Ramos (cell line): Measurements from ENCODE around the gene AKNAD1.

Experiments
- in situ Hi-C: fragments of 300-500 bp; cut with MboI; formaldehyde crosslinking; loops from one replicate; pipeline ENCODE4 v1.14.3; 2022; ENCODE audit warnings: low sequenced_read_pairs; ENCODE audit not compliant: unreplicated experiment

Gene AKNAD1

DNA sequence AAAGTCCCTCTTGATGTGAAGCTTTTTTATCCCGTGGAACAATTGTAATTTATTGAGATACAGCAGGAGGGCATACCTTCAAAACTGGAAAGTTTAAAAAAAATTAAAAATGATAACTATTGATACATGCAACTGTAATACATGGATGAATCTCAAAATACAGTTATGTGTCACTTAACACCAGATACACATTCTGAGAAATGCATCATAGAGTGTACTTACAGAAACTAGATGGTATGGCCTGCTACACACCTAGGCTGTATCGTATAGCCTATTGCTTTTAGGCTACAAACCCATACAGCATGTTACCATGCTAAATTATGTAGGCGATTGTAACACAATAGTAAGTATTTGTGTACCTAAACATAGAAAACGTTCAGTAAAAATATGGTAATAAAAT is 7.1 kb upstream of the AKNAD1 start:
- in situ Hi-C loops, result no loop called here

DNA sequence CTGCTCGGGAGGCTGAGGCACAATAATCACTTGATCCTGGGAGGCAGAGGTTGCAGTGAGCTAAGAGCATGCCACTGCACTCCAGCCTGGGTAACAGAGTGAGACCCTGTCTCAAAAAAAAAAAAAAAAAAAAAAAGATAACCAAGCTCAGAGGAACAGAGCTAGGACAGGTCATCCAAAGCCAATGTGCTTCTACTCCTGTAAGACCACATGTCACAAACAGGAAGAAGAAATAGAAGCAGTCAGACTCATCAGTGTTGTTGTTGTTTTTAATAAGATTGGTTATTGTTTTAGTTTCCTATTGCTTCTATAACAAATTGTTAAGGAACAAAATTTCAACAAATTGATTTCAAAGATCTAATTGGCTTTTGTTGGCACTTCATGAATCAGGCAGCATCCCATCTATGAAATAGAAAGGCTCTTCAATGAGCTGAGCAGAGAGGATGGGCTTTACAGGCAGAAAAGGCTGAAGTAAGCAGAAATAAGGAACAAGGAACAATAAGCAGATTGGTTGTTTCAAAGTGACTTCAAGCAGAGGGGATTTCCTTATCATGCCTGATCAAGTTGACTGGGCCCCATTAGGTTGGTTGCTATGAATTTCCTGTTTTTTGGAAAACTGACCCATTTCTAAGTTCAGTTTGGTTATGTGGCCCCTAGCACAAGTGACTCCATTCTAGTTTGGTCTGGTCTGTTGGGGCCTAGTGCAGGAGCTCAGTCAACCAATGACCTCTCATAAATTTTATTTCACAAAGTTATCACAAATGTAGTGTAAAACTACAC is 6.0 kb upstream of the AKNAD1 start:
- in situ Hi-C loops, result no loop called here

DNA sequence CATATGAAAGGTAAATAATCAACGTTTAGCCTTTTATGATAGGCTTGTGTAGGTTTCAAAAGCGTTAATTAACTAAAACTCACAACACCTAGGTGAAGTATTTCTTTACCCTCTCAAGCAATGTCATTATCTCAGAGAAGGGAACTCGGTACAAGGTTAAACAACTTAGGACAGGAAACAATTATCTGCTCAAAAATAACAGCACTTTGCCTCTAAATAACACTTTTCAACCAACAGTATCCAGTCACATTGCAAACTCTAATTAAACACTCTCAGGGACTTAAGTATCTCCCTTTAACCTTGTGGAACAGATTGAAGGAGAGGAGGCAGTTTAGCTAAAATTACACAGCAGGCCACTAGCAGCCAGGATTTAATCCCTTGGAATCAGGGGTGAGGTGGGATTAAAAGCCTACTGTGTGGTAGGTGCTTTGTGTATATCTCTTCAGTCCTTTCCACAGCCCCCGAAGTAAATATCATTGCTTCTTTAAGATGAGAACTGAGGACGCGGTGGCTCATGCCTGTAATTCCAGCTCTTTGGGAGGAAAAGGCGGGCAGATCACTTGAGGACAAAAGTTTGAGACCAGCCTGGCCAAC is 5.2 kb upstream of the AKNAD1 start:
- in situ Hi-C loops, result no loop called here

DNA sequence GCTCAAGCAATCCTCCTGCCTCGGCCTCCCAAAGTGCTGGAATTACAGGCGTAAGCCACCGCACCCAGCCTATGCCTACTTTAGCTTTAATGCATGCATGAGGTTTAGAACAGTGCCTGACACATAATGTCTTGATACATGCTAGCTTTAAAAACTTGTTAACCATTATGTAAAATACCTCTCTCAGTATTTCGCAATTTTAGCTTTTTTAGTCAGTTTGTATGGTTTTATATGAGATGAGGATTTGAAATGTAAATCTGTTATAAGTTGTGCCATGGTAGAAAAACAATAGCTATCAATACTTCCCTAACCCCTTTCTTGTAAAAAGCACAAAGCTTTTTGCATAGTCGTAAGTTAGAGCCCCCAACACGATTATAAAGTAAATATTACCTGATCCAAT is 4.7 kb upstream of the AKNAD1 start:
- in situ Hi-C loops, result no loop called here

DNA sequence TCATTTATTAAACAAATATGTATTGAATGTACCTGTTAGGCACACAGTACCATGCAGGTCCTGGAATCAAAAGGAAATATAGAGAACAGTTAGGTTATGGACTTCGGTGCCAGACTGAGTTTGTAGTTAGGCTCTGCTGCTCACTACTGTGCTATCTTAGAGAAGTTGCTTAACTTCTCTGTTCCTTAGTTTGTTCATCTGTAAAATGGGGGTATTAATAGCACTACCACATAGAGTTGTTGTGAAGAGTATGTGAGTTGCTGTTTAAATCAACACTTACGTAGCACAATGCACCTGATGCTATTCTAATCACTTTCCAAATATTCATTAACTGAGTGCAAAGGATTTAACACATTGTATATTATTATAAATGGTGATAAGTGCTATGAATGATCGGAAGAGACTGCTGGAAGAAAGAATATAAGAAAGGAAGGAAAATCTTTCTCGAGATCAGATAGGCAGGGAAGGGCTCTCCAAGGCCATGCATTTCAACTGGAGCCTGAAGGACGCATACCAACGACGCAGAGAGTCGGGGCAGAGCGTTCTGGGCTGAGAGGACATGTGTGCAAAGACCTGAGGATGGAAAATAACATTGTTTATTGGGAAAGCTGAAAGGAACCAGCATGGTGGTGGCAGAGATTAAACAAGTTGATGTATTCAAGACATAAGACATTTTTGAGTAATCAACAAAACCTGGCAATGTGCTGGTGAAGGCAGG is 3.5 kb upstream of the AKNAD1 start:
- in situ Hi-C loops, result no loop called here

DNA sequence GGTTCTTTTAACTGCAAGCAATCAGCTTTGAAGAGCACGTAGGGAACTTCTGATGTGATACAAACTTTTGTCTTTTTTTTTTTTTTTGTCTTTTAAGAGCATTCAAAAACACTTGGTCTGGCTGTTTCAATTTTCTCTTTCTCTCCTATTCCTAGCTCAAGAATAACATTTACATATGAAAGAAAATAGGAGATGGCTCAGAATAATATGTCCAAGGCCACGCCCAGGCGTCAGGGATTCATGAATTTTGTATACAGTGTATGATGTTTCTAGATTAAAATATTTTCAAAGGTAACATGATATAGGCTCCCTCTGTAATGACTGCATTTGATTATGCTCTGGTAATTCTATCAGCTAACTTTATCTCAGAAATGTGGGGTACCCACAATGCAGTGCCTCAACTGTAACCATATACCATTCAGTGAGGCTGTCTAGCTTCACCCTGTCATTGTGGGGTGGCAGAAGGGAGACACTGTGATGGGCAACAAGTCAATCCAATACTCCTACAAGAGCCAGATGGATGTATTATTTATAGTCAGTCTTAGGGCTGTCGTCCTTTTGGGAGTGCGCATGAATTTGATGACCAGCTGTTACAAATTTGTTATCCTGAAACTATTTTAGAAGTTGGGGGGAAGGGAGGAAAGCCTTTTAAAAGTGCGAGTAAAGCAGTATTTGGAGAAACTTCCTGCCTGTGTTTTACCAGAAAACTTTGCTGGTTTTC is 1.5 kb upstream of the AKNAD1 start:
- in situ Hi-C loops, result no loop called here

DNA sequence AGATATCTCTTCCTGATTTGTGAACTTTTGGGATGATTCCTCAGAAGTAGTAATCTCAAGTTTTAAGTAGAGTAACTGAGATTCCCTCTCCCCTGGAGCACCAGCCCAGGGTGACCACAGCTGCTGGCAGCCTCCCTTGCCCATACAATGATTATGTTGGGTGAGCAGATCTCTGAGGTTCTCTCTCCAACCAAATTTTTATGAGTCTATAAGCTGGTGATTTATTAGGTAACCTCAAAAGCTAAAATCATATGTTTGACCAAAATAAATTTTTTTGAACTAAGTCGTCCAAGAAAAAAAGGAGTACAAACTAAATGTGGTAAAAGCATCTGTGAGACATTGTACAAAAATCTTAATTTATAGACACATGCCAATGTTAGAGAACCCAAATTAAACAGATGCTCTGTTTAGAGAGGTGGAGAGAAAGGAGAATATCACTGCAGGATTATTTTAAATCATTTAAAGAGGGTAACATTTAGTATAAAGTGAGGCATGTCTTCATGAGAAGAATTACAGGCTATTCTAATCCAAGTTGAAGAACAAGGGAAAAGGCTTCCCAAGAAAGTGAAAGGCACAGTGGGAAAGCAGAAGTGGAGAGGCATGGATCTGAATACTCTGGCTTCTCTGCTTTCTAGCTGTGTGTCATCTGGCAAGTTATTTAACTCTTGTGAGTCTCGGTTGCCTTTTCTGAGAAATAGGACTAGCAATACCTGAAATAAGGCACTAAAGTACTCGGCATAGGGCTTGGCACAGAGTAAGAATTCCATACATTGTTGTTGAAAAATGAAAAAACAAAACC is 2.5 kb downstream of the AKNAD1 start:
- in situ Hi-C loops, result no loop called here

DNA sequence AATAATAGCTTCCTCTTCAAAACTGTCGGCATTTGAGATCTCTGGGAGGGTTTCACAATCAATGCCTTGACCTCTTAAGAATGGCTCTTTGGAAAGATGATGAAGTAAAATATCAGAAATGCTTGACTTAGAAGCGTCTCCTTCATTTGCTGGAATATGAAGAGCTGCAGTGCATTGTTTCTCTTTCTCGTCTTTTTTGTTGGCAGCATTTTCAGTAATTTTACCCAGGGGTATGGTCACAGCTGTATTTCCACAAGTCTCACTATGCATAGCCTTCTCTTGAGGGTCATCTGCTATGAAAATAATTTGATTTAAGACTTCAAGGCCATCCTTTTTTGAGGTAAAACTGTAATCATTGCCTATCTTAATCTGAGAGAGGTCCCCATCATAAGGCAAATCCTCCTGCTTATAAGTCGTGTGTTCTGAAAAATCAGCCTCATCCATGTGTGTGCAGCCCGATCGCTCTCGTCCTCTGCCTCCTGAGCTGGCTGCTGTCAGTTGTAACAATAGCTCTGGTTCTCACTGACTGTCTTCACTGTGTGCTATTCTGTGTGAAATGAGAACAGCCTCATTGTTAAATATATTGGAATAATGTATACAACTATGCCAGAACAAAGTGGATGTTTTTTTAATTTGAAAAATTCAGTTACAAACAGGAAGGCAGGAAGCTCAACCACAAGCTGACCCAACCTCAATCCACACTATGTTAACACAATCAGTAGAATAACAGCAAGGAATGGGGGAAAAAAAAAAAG is 4.5 kb downstream of the AKNAD1 start:
- in situ Hi-C loops, result no loop called here

DNA sequence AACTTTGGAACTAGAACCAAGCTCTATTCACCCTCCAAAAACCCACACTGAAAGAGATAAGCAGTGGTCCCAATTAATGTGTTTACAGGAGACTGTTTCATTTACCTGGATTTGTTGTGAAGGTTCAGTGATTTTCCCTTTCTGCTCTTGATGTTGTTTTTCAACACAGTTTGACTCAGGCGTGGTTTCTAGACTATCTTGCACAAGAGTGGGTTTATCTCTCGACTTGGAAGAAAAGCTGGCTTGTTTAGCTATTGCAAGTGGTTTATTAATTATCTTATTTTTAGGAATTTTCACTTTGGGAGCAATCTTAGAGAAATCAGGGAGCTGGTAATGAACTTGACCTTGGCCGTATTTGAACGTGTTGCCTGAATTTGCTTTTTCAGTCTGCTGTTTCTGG is 5.3 kb downstream of the AKNAD1 start:
- in situ Hi-C loops, result no loop called here

DNA sequence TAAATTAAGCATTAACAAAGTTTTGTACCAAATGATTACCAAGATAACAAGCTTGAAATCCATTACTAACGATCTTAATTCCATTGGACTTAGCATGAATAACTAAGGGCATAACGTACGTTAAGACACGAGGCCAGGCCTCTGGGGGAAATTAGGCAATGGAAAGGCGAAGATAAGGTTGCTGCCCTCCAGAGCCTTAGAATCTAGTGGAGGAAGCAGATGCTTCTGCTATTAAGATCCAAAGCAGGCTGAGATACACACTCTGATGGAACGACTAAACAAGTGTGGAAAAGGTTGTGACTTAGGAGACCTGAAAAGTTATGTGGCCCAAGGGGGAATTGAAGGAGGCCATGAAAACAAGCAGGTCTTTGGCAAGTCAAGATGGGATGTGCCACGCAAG is 6.0 kb downstream of the AKNAD1 start:
- in situ Hi-C loops, result no loop called here

DNA sequence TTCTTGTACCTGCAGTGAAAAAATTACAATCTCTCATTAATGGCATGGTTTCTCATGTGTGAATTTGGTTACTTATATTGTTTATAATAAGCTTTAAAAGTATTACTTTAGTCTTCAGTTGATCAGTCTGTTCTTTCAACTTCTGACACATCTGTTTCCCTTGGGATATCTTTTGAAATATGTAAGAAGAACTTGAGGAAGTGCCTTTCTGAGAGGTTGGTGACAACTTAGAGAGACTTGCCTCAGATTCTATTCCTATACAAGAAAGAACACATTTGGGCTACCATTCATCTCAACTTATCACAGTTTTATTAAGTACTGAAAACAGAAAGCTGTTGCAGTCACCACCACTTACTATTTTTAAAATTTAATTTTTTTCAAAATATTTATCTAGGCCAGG is 8.1 kb downstream of the AKNAD1 start:
- in situ Hi-C loops, result no loop called here

DNA sequence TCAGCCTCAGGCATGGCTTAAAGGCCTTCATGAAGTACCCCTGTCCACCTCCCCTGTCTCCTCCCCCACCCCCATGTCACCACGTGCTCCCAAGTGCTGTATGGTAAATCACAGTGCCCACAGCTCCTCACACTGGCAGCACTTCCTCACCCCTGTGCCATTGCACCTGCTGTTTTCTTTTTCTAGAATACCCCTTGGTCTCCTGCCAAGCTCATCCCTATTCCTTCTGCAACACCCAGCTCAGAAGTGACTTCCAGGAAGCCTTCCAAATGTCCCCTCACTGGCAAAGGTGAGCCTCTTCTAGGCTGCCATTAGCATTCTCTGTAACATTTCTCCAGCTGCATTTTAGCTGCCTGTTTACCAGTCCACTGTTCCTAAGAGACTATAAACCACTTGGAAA is 9.4 kb downstream of the AKNAD1 start:
- in situ Hi-C loops, result no loop called here

DNA sequence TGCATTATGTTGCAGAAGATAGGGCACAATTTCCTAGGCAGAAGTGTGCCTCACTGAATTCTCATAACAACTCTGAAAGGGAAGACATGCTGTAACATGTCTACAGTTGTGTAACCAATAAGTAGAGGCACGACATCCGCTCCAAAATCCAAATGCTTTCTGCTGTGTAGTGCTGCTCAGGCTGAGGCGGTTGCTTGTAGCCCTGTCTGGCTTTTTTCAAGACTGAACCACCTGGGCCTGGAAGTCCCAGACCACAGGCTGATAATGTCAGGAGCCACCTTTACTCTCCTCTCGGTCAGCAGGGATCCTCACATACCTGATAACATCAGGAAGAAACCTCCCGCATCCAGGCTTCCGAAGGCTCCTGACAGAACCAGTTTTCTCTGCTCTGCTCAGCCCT is 10.9 kb downstream of the AKNAD1 start:
- in situ Hi-C loops, result no loop called here

DNA sequence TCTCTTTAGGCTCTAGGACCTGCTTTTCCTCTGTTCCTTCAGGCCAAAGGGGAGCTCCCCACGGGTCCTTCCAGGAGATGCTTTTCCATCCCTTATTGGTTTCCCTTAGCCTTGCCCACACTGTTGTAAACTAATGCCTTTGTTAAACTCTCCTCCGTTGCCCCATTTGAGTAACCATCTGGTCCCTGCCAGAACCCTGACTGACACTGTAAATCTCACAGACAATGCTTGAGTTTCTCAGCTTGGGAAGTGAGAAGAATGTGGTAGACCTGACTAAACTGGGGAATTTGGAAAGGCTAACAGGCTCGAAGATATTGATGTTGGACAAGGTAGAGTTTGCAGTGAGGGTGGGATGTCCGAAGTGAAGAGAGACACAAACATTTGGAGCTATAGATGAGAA is 11.4 kb downstream of the AKNAD1 start:
- in situ Hi-C loops, result no loop called here

DNA sequence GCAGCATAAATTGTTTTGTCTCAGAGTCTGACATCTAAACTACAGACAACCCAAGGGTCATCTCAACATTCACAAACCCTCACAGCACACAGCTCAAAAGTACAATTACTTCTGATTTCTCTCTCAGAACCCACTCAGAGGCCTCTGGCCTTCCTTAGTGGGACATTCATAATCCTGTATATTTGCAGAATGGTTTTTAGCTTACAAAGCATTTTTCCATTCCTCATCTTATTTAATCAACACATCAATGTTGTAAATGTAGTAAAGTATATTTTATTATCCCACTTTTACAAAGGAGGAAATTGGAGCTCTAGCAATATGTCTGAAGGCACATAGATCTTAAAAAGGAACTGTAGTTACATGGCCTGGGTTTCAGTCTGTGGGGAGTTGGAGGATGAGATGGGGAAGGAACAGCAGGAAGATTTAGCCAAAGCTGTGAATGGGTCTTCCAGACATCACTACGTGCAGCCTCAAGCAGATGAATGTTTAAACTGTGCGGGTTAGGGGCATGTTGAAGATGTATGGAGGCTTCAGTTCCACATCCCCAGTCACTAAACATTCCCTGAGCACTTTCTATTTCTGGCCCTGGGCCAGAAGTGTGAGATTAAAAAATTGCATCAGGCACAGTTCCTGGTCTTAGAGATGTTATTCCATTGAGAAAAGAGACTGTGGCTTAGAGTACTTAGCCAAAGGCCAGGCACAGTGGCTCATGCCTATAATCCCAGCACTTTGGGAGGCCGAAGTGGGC is 13.3 kb downstream of the AKNAD1 start:
- in situ Hi-C loops, result no loop called here

DNA sequence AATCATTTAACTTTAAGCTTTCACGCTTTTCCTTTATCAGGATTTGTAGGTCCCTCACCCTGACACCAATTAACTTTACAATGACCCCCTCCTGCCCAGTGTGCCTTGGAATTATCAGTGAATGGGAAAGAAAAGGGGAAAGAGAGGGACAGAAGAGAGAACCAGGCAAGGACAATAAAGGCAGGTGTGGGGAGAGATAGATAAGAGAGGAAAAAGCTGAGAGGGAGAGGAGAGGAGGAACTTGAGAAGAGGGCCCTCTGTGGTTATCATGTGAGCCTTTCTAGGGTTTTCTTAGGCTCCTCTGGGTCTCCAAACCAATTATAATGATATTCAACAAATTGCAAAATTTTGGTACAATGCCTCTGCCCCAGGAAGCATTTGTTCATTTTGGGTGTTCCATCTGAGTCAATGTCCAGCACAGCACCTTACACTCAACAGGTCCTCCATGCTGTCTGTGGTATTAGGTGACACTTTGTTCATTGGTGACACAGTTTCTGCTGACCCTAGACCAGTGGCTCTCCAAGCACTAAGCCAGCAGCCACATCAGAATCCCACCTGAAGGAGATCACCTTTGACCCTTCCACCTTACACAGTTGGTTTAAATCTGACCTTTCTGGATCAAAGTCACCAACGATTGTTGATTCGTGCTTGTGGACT is 14.2 kb downstream of the AKNAD1 start:
- in situ Hi-C loops, result no loop called here

DNA sequence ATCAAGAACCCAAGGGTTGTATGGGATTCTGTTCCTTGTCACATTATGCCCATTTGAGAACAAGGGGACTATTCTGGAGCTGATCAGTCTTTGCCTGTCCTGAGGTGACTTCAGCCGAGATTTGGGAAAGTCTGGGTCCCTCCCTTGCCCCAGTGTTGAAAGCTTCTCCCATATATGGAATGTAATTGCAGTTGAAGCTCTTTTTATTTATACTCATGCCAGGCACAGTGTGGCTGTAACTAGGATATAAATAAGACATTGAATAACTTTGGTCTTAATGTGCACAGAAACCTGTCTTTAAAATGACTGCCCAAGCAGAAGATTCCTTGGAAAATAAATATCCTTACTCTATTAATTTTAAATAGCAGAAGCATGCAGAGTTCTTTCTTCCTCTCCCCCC is 15.2 kb downstream of the AKNAD1 start:
- in situ Hi-C loops, result no loop called here

DNA sequence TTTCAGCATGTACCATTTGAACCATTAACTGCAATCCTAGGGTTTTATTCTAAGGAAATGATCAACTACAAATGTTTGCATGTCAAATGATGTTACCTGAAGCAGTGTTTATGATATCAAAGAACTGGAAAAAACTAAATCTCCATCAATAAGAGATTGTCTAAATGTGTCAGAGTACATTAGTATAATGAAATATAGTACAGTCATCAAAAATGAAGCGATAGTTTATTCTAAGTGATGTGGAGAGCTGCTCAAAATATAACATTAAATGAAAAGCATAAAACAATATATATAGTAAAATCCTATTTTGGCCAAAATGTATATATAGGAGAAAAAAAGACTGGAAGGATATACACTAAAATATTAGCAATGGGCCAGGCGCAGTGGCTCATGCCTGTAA is 24.0 kb downstream of the AKNAD1 start:
- in situ Hi-C loops, result loop anchor here (10.0 kb wide), 1 partner anchor 282 kb away; the partner anchor contains the start of gene ELAPOR1
